T-helper 2 cell (primary cell): ENCODE results near the gene PODNL1.

Experiments used
- DNase-seq, 5 experiments: peaks; one replicate each; pipeline versions ENCODE4 v3.0.0 to v3.0.0-alpha.2; 2012 to 2022

PODNL1 gene

GRCh38 chr19:13957051-13957450, 18.8 kb upstream of the PODNL1 start:
- no peak for DNase-seq

- DNase-seq: no peak
Observed at GRCh38 chr19:13956365-13956744, 18.1 kb upstream of the PODNL1 start.

GRCh38 chr19:13955662-13956364, 17.6 kb upstream of the PODNL1 start:
- DNase-seq: no peak

- no peak for DNase-seq
Observed at GRCh38 chr19:13954185-13954584, 16.0 kb upstream of the PODNL1 start.

GRCh38 chr19:13952931-13953531, 14.8 kb upstream of the PODNL1 start:
- DNase-seq: no peak

GRCh38 chr19:13952154-13952930, 14.1 kb upstream of the PODNL1 start, which contains the start of gene DCAF15:
Gene DCAF15 (plus strand): TSS chr19:13952509. CDS start chr19:13952513, 4 bp downstream.
- peak; percentile 95 to 100 (median 99) for DNase-seq

GRCh38 chr19:13951799-13952153, 13.6 kb upstream of the PODNL1 start:
- no peak for DNase-seq

- DNase-seq: no peak
Observed at GRCh38 chr19:13951043-13951442, 12.8 kb upstream of the PODNL1 start.

- no peak for DNase-seq
Observed at GRCh38 chr19:13946414-13946813, 8.2 kb upstream of the PODNL1 start.

- DNase-seq: no peak
Observed at GRCh38 chr19:13942023-13942684, 3.9 kb upstream of the PODNL1 start.

GRCh38 chr19:13937479-13938300, 527 bp downstream of the PODNL1 start:
- DNase-seq: no peak

- DNase-seq: no peak
Observed at GRCh38 chr19:13935765-13936510, 2.3 kb downstream of the PODNL1 start.

GRCh38 chr19:13934785-13935109, 3.5 kb downstream of the PODNL1 start:
- no peak for DNase-seq

- no peak for DNase-seq
Observed at GRCh38 chr19:13932911-13933393, 5.3 kb downstream of the PODNL1 start.

- DNase-seq: no peak
Observed at GRCh38 chr19:13932149-13932637, 6.0 kb downstream of the PODNL1 start.

- no peak for DNase-seq
Observed at GRCh38 chr19:13931391-13932148, 6.6 kb downstream of the PODNL1 start.

- no peak for DNase-seq
Observed at GRCh38 chr19:13930402-13930801, 7.8 kb downstream of the PODNL1 start.

- DNase-seq: no peak
Observed at GRCh38 chr19:13929956-13930355, 8.3 kb downstream of the PODNL1 start.

GRCh38 chr19:13929340-13929739, 8.9 kb downstream of the PODNL1 start:
- no peak for DNase-seq

GRCh38 chr19:13926715-13927114, 11.5 kb downstream of the PODNL1 start:
- DNase-seq: no peak

- no peak for DNase-seq
Observed at GRCh38 chr19:13926010-13926409, 12.2 kb downstream of the PODNL1 start.
